ENCODE measurements around the gene EDAR. TPM values are rescaled to one million over a fixed set of nuclear protein-coding genes. Genes with fewer than 3 reads are reported as not detected.

EDAR gene
- total RNA-seq, 1 experiment from 2014 or later = 0.82 TPM

GRCh38 chr2:109031476-109032228 lies 42.6 kb upstream of the EDAR start:
- no peaks in the 10 kb centered on the region for H3K36me3 Mint-ChIP-seq (ENCODE audit: insufficient read depth, unreplicated experiment)
- H3K9me3 Mint-ChIP-seq (ENCODE audit: unreplicated experiment) = peaks cover 8% of the 10 kb centered on the region
- Histone ChIP-seq H3K27me3 (replicated peaks; ENCODE audit: control insufficient read depth, insufficient read depth, low read length) (no peaks in the 10 kb centered on the region), H3K4me3 (ENCODE audit: low read depth, low read length) (peak overlapping the region; percentile 17), H3K9me3 (0 out of 2 replicates have a peak, but pooled peaks cover 4% of the 10 kb centered on the region), H3K36me3 (ENCODE audit: control insufficient read depth, insufficient read depth, low read length) (no peaks in the 10 kb centered on the region; the same call in 1 of the 2 replicates), H3K4me1 (peaks cover 9% of the 10 kb centered on the region; the same call in 1 of the 2 replicates)
- TF ChIP-seq CTCF (IDR thresholded peaks at IDR 0.05; ENCODE audit: insufficient read depth in 1 of 2, low read depth in 1 of 2, low read length in 1 of 2, severe bottlenecking in 1 of 2, unreplicated experiment in 1 of 2) = no peak
- no TSS peak for BruUV-seq (replicated peaks)
- ChIA-PET POLR2A (no interaction called here), CTCF (no interaction called here)
- H3K27me3 Mint-ChIP-seq (ENCODE audit: insufficient read depth, unreplicated experiment) = no peaks in the 10 kb centered on the region
- peak overlapping the region; percentile 61 for H3K4me3 Mint-ChIP-seq (ENCODE audit: unreplicated experiment)
- intact Hi-C loops (cut with micrococcal nuclease; ENCODE audit: unreplicated experiment) = no loop called here
- DNase-seq = no peak
- H3K4me1 Mint-ChIP-seq (ENCODE audit: low read depth, unreplicated experiment) = peaks cover 7% of the 10 kb centered on the region
- no peak overlapping the region for H3K27ac Mint-ChIP-seq (ENCODE audit: unreplicated experiment)

- ChIA-PET POLR2A (no interaction called here), CTCF (no interaction called here)
- Histone ChIP-seq H3K27me3 (replicated peaks; ENCODE audit: control insufficient read depth, insufficient read depth, low read length) (no peaks in the 10 kb centered on the region), H3K4me3 (ENCODE audit: low read depth, low read length) (peak overlapping the region; percentile 17; the same call in 1 of the 2 replicates), H3K4me1 (peaks cover 7% of the 10 kb centered on the region; the same call in 1 of the 2 replicates), H3K36me3 (ENCODE audit: control insufficient read depth, insufficient read depth, low read length) (no peaks in the 10 kb centered on the region; the same call in 1 of the 2 replicates), H3K9me3 (0 out of 2 replicates have a peak, but pooled peaks cover 4% of the 10 kb centered on the region)
- H3K4me3 Mint-ChIP-seq (ENCODE audit: unreplicated experiment) = no peak overlapping the region
- no peaks in the 10 kb centered on the region for H3K36me3 Mint-ChIP-seq (ENCODE audit: insufficient read depth, unreplicated experiment)
- H3K4me1 Mint-ChIP-seq (ENCODE audit: low read depth, unreplicated experiment) = peaks cover 7% of the 10 kb centered on the region
- intact Hi-C loops (cut with micrococcal nuclease; ENCODE audit: unreplicated experiment) = no loop called here
- H3K27me3 Mint-ChIP-seq (ENCODE audit: insufficient read depth, unreplicated experiment) = no peaks in the 10 kb centered on the region
- no TSS peak for BruUV-seq (replicated peaks)
- H3K27ac Mint-ChIP-seq (ENCODE audit: unreplicated experiment) = no peak overlapping the region
- H3K9me3 Mint-ChIP-seq (ENCODE audit: unreplicated experiment) = peaks cover 8% of the 10 kb centered on the region
- no peak for DNase-seq
- TF ChIP-seq CTCF (IDR thresholded peaks at IDR 0.05; ENCODE audit: insufficient read depth in 1 of 2, low read depth in 1 of 2, low read length in 1 of 2, severe bottlenecking in 1 of 2, unreplicated experiment in 1 of 2) = no peak
Observed at GRCh38 chr2:109030870-109031475, 42.0 kb upstream of the EDAR start.

- no peaks in the 10 kb centered on the region; the same call in 1 of the 2 replicates for H3K36me3 ChIP-seq (ENCODE audit: control insufficient read depth, insufficient read depth, low read length)
- peaks cover 6% of the 10 kb centered on the region; the same call in 1 of the 2 replicates for H3K4me1 ChIP-seq
- no peak overlapping the region for H3K4me3 ChIP-seq (ENCODE audit: low read depth, low read length)
- no TSS peak for BruUV-seq (replicated peaks)
- intact Hi-C loops (cut with micrococcal nuclease; ENCODE audit: unreplicated experiment) = no loop called here
- ChIA-PET CTCF (no interaction called here), POLR2A (no interaction called here)
- no peak for TF ChIP-seq CTCF (IDR thresholded peaks at IDR 0.05; ENCODE audit: insufficient read depth in 1 of 2, low read depth in 1 of 2, low read length in 1 of 2, severe bottlenecking in 1 of 2, unreplicated experiment in 1 of 2)
- H3K36me3 Mint-ChIP-seq (ENCODE audit: insufficient read depth, unreplicated experiment) = no peaks in the 10 kb centered on the region
- peaks cover 7% of the 10 kb centered on the region for H3K4me1 Mint-ChIP-seq (ENCODE audit: low read depth, unreplicated experiment)
- no peak overlapping the region for H3K4me3 Mint-ChIP-seq (ENCODE audit: unreplicated experiment)
- 0 out of 2 replicates have a peak, but pooled peaks cover 4% of the 10 kb centered on the region for H3K9me3 ChIP-seq
- H3K27me3 Mint-ChIP-seq (ENCODE audit: insufficient read depth, unreplicated experiment) = no peaks in the 10 kb centered on the region
- DNase-seq = peak in 1 of 2 experiments; percentile 34
- H3K9me3 Mint-ChIP-seq (ENCODE audit: unreplicated experiment) = peaks cover 8% of the 10 kb centered on the region
- no peaks in the 10 kb centered on the region for H3K27me3 ChIP-seq (replicated peaks; ENCODE audit: control insufficient read depth, insufficient read depth, low read length)
- no peak overlapping the region for H3K27ac Mint-ChIP-seq (ENCODE audit: unreplicated experiment)
Observed at GRCh38 chr2:109029490-109030201, 40.6 kb upstream of the EDAR start.

Data from Caco-2 (cell line).